ENCODE data around the gene U2AF2.
A peak's percentile ranks its signal among the peaks of the same experiment; 100 is the strongest.

Gene U2AF2

DNA sequence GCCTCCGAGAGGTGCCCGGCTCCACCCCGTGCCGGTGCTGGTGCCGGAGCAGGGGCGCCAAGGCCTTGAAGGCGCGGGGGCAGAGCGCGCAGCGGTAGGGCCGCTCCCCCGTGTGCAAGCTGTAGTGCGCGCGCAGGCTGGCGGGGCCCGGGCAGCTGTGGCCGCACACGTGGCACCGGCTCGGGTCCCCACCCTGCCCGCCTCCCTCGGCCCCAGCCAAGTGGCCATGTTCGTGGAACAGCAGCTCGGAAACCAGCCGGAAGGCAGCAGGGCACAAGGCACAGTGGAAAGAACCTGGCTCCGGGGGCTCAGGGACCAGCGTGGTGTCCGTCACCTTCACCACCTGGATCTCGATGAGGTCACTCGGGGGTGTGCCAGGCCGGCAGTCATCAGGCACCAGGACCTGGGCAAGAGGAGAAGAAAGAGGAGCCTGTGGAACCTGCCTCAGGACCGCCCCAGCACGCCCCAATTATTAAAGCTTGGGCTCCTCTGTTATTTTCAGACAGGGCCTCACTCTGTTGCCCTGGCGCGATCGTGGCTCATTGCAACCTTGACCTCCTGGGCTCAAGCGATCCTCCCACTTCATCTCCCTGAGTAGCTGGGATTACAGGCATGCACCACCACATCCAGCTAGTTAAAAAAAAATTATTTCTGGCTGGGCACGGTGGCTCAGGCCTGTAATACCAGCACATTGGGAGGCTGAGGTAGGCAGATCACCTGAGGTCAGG lies 32.4 kb upstream of the U2AF2 start:
- DNase-seq: no peak

- DNase-seq: no peak
Observed at GRCh38 chr19:55623130-55623529, 31.7 kb upstream of the U2AF2 start.

- no peak for DNase-seq
Observed at GRCh38 chr19:55623561-55623960, 31.3 kb upstream of the U2AF2 start.

GRCh38 chr19:55624109-55625003 lies 30.5 kb upstream of the U2AF2 start, which contains the start of gene ZNF784:
Gene ZNF784, minus strand, starts transcription at chr19:55624566. Its CDS starts 5 bp downstream, at chr19:55624561.
- peak; percentile 84 for DNase-seq

GRCh38 chr19:55625004-55625326 lies 29.9 kb upstream of the U2AF2 start:
- DNase-seq: no peak

DNA sequence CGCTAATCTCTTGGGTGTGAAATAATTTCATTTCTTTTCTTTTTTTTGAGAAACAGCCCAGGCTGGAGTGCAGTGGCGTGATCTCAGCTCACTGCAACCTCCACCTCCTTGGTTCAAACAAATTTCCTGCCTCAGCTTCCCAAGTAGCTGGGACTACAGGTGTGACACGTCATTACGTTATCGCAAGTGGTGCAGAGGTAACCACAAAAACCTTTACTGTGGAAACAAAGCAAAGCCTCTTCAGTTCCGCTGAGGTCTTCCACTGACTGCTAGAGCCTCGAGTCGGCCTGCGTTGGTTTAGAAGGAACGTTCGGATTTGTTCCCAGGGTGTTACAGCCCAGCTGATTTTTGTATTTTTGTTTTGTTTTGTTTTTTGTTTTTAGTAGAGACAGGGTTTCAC lies 28.5 kb upstream of the U2AF2 start:
- DNase-seq: no peak

- peak; percentile 90 for DNase-seq
Observed at GRCh38 chr19:55632463-55632834, 22.4 kb upstream of the U2AF2 start.

GRCh38 chr19:55633861-55634260 lies 21.0 kb upstream of the U2AF2 start:
- peak; percentile 11 for DNase-seq

GRCh38 chr19:55635334-55635717 lies 19.5 kb upstream of the U2AF2 start:
- no peak for DNase-seq

GRCh38 chr19:55635856-55636440 lies 18.9 kb upstream of the U2AF2 start:
- DNase-seq: no peak

- DNase-seq: no peak
Observed at GRCh38 chr19:55636723-55637122, 18.1 kb upstream of the U2AF2 start.

GRCh38 chr19:55637534-55637933 lies 17.3 kb upstream of the U2AF2 start:
- DNase-seq: no peak

DNA sequence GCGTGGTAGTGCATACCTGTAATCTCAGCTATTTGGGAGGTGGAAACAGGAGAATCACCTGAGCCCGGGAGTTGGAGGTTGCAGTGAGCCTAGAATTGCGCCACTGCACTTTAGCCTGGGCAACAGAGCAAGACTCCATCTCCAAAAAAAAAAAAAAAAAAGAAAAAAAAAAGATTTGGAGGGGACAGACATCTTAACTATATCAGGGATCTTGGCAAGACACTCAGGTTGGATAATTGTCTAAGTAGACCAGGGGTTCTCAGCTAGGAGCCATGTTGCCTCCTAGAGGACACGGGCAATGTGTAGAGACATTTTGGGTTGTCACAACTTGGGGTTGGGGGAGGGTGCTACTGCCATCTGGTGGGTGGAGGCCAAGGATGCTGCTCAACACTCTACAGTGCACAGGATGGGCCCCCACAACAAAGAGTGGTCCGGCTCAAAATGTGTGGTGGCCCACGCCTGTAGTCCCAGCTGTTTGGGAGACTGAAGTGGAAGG lies 15.9 kb upstream of the U2AF2 start:
- DNase-seq: no peak

- peak; percentile 47 for DNase-seq
Observed at GRCh38 chr19:55640043-55640576, 14.7 kb upstream of the U2AF2 start.

DNA sequence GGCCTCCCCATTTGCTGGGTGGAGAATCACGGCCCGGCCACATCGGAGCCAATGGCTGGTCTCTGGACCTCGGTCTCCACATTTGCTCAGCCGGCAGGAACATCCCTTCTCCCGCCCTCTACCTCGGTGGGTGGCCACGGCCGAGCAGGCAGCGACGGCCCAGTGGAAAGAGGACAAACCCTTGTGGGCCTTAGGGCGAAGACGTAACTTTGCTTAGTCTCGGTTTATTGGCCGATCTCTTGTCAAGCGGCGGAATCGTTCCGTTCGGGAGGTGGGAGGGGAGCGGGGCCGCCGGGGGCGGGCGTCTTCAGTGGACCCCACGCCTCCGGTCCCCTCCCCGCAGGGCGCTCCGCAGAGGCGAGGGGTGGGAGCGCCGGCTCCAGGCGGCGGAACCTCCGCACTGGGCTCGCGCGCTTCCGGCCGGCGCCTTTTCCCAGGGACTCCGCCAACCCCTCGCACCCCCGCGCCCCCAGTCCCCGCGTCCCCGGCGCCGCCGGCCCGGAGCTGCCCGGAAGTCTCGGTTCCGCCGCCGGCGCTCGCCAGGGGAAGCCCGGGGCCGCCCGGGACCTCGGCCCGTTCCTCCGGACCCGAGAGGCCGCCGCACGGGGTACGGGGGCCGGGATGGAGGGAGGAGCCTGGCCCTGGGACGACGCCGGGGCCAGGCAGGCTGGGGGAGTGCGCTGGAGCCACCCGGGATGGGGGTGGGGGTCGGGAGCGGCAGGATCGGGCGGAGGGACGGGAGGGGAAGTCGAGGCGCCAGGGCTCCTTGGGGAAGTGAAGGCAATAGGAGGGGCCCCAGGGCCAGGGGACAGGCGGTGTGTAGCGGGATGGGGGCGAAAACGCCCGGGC lies 14.0 kb upstream of the U2AF2 start, which contains the start of gene ZNF580:
TSS of gene ZNF580 (plus strand) at position 426 of the 849 bp plus-strand sequence. CDS start 1,507 bp downstream, outside the sequence.
- DNase-seq: peak; percentile 47

DNA sequence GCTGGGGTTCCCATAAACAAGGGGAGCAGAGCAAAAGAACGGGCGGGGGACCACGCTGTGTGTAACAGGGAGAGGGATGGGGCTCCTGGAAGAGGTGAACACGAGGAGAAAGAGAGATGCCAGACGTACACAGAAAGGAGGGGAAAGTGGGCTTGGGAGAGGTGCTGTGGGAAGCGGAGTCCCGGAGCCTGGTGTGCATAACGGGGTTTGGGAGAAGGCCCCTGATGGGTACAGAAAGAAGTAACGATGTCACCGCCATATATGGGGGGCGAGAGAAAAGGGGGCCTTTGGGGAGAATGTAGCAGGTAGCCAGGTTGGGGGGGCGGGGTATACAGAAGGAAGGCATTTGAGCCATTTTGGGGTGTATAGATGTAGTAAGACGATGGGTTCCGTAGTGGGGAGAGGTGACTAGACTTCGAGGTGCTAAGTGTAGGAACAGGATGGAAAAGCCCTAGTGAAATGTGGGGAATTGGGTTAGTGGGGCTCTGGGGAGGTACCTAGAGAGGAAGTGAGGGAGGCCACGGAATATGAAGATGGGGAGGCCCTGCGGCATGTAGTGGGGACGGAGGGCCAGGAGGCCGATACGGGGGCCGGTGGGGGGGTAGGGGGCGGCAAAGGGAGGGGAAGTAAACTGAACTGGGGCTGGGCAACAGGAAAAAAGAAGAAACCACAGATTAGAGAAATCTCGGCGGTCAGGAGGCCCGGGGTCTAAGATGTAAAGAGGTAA lies 13.2 kb upstream of the U2AF2 start:
- no peak for DNase-seq

- DNase-seq: no peak
Observed at GRCh38 chr19:55642153-55643002, 12.5 kb upstream of the U2AF2 start.

- DNase-seq: peak; percentile 55
Observed at GRCh38 chr19:55643003-55643886, 11.6 kb upstream of the U2AF2 start, which contains the start of gene ZNF581. Gene ZNF581, plus strand, starts transcription at chr19:55643649. Its CDS starts 923 bp downstream, at chr19:55644572.

DNA sequence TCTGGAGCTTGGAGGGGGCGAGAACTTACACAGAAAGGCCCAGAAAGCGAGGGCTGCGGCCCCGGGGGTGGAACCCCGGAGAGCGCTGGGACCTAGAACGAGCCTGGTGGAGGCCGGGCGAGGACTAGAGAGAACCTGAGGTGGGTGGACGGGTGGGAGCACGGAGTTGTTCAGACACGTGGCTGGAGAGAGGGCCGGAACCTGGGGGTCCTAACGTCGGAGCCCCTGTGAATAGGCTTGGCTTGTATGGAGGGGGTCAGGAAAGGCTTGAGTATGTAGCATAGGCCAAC lies 11.0 kb upstream of the U2AF2 start:
- DNase-seq: no peak

All from NCI-H1694 treated with DMSO at 0.1 percent for 48 hours (cell line).